ENCODE measurements around the gene DUSP22.

- TF ChIP-seq POLR2A (IDR thresholded peaks at IDR 0.05) (no peak), EP300 (IDR thresholded peaks at IDR 0.05) (no peak)
Measured at GRCh38 chr6:358432-358831, 66.1 kb downstream of the DUSP22 start.

Measured in stomach (tissue), 4 donors.